ENCODE results near the gene ATP1B1. TPM values are rescaled to one million over a fixed set of nuclear protein-coding genes. Genes with fewer than 3 reads are reported as not detected.

ATP1B1 gene
- total and polyA plus RNA-seq, 2 of the 8 experiments (the other 6 are each of a cell fraction or from before 2014, with no cell fraction given) = 16.3 to 76.5 TPM

DNA sequence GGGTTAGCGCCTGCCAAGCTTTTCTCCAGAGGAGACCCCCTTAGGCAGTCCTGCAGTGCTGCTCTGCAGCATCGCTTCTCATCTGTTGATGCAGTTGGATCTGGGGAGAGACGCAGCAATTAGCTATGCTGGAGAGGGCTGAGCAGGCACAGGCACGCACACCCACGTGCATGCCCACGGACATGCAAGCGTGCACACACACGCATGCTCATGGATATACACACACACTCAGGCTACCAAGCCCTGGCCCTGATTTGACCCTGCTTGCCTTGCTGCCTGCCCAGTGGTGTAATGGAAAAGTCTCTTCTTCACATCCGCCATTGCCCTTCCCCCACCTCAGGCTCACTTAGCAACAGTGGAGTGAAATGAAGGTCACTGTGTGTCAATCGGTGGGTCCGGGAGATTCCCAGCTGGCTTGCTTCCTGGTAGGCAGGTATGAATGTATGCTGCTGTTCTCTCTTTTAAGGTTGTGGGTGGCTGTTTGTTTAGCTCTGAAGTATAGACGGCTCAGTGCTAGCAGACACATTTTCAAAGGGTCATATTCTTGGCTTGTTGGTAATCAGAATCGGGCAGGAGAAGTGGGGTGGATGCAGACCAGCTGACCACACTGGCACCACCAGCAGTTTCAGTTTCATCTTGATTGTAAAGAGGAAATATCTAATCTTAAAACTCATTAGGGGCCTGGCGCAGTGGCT, 9.5 kb downstream of the ATP1B1 start:
- no peak overlapping the region for H3K4ac ChIP-seq (replicated peaks; ENCODE audit: insufficient read length, low read depth, low read length)
- no peak overlapping the region for H3K4me2 ChIP-seq (ENCODE audit: insufficient read depth in 1 of 2, low read depth in 2 of 2, low read length in 2 of 2)
- H2BK5ac ChIP-seq (ENCODE audit: low read depth, low read length) = peak overlapping the region; percentile 20; the same call in 1 of the 2 replicates
- no peak overlapping the region for H2BK20ac ChIP-seq (ENCODE audit: low read length)
- no peak for TF ChIP-seq BRCA1 (IDR thresholded peaks at IDR 0.05; ENCODE audit: low read depth, low read length)
- TF ChIP-seq, protein P1, sequence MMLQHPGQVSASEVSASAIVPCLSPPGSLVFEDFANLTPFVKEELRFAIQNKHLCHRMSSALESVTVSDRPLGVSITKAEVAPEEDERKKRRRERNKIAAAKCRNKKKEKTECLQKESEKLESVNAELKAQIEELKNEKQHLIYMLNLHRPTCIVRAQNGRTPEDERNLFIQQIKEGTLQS (IDR thresholded peaks at IDR 0.05; ENCODE audit: insufficient read depth, low read depth, low read length) = no peak
- TF ChIP-seq SIX5 (IDR thresholded peaks at IDR 0.05; ENCODE audit: low read depth, low read length) = no peak
- no peak for TF ChIP-seq EP300 (IDR thresholded peaks at IDR 0.05; ENCODE audit: borderline replicate concordance in 1 of 2, low read depth in 2 of 2, low read length in 2 of 2)
- CTCF ChIA-PET (ENCODE audit: partially characterized antibody) = interaction anchor here (0.5 to 0.8 kb wide), 2 partner anchors 23 to 137 kb away, joined by 3 read pairs; no protein-coding TSS in a partner anchor
- no peak overlapping the region for H2AFZ ChIP-seq (ENCODE audit: low read length)
- no peak overlapping the region for H3K4me3 ChIP-seq (ENCODE audit: extremely low read depth in 1 of 4, insufficient read depth in 2 of 4, low read depth in 3 of 4, low read length in 4 of 4)
- H2BK15ac ChIP-seq (ENCODE audit: low read length) = 0 out of 2 replicates have a peak overlapping the region, but pooled peaks have one; percentile 67
- H4K20me1 ChIP-seq (replicated peaks in 1 of 2; ENCODE audit: control insufficient read depth in 1 of 2, insufficient read depth in 2 of 2, low read length in 2 of 2) = peaks cover 1 to 8% of the 10 kb centered on the region in 2 experiments
- no peak overlapping the region for H3K23ac ChIP-seq (ENCODE audit: insufficient read length)
- H3K79me1 ChIP-seq (ENCODE audit: low read depth, low read length) = peaks cover 3% of the 10 kb centered on the region; the same call in 1 of the 2 replicates
- no peak overlapping the region for H2BK120ac ChIP-seq (replicated peaks; ENCODE audit: low read depth, low read length)
- 90% methylated on average over 14 of the region's 14 CpGs; no CpG with 5 or more reads in 1 of the 2 experiments for WGBS, 2 experiments (ENCODE audit: extremely low coverage in 1 of 2, insufficient coverage in 1 of 2, insufficient read length in 1 of 2, insufficient replicate concordance in 2 of 2, low coverage in 1 of 2, low lambda C conversion rate in 2 of 2, missing lambda C conversion rate in 1 of 2)
- H2BK12ac ChIP-seq (ENCODE audit: low read depth, low read length) = no peak overlapping the region
- no peak overlapping the region for H4K91ac ChIP-seq (replicated peaks; ENCODE audit: insufficient read length, low read length)
- H4K5ac ChIP-seq (ENCODE audit: insufficient read length, low read depth, low read length) = no peak overlapping the region
- peaks cover 2 to 40% (median 16%) of the 10 kb centered on the region in 4 experiments; a peak in 6 of 8 replicates for H3K36me3 ChIP-seq (ENCODE audit: control insufficient read depth in 2 of 4, insufficient read depth in 4 of 4, low read length in 3 of 4)
- no peaks in the 10 kb centered on the region for H3K27me3 ChIP-seq (replicated peaks in 1 of 4; ENCODE audit: control insufficient read depth in 3 of 4, extremely low read depth in 1 of 4, insufficient read depth in 3 of 4, low read length in 3 of 4)
- H3K18ac ChIP-seq (ENCODE audit: extremely low read depth, low read length) = no peak overlapping the region
- H3K56ac ChIP-seq (replicated peaks; ENCODE audit: insufficient read length, low read depth, low read length) = no peak overlapping the region
- no peak overlapping the region for H2AK5ac ChIP-seq (ENCODE audit: low read depth, low read length)
- no peak overlapping the region for H4K8ac ChIP-seq (ENCODE audit: extremely low read depth, insufficient read depth, low read length)
- no peaks in the 10 kb centered on the region for H3K9me3 ChIP-seq (ENCODE audit: insufficient read depth in 2 of 2, low read depth in 1 of 2, low read length in 1 of 2)
- DNase-seq (ENCODE audit: low read depth in 1 of 2, low spot score in 2 of 2) (no peak), FAIRE-seq (no peak)
- H3K9ac ChIP-seq (replicated peaks in 1 of 4; ENCODE audit: extremely low read depth in 1 of 4, low read depth in 3 of 4, low read length in 3 of 4) = no peak overlapping the region; a peak in 1 of 7 replicates
- H3K14ac ChIP-seq (ENCODE audit: insufficient read length) = no peak overlapping the region
- POLR2A ChIA-PET (ENCODE audit: partially characterized antibody) = interaction anchor here (3.3 kb wide), 1 partner anchor 9 kb away, joined by 16 read pairs; the partner anchor contains the start of gene ATP1B1
- H3K23me2 ChIP-seq (ENCODE audit: low read depth, low read length) = peaks cover 2% of the 10 kb centered on the region; the same call in 1 of the 2 replicates
- H3K79me2 ChIP-seq (ENCODE audit: control insufficient read depth in 1 of 2, insufficient read depth in 2 of 2, low read length in 2 of 2) = peaks cover 0 to 65% of the 10 kb centered on the region in 2 experiments; a peak in 2 of 4 replicates
- H3K4me1 ChIP-seq (replicated peaks in 1 of 4; ENCODE audit: control insufficient read depth in 3 of 4, insufficient read depth in 4 of 4, low read length in 3 of 4) = peaks cover 0 to 10% (median 5%) of the 10 kb centered on the region in 4 experiments; a peak in 6 of 7 replicates
- no peak overlapping the region for H3K27ac ChIP-seq (ENCODE audit: low read depth, low read length)

Measured in H1 (cell line).